WI38 (cell line): Measurements from ENCODE around the gene SLC6A17.
A peak's percentile ranks its signal among the peaks of the same experiment; 100 is the strongest.

Experiments used
- H3K4me3 ChIP-seq: 2 replicates; pipeline ENCODE4 v1.5.1; 2011; ENCODE audit warnings: low read depth, mild to moderate bottlenecking, control low read depth, low read length
- TF ChIP-seq, protein P1 (sequence below): IDR thresholded peaks from 2 replicates; pipeline ENCODE4 v1.5.1; 2012; ENCODE audit warnings: low read depth, mild to moderate bottlenecking, control low read depth, low read length

The SLC6A17 gene

GRCh38 chr1:110135246-110135645, 15.0 kb upstream of the SLC6A17 start:
- TF ChIP-seq, protein P1, sequence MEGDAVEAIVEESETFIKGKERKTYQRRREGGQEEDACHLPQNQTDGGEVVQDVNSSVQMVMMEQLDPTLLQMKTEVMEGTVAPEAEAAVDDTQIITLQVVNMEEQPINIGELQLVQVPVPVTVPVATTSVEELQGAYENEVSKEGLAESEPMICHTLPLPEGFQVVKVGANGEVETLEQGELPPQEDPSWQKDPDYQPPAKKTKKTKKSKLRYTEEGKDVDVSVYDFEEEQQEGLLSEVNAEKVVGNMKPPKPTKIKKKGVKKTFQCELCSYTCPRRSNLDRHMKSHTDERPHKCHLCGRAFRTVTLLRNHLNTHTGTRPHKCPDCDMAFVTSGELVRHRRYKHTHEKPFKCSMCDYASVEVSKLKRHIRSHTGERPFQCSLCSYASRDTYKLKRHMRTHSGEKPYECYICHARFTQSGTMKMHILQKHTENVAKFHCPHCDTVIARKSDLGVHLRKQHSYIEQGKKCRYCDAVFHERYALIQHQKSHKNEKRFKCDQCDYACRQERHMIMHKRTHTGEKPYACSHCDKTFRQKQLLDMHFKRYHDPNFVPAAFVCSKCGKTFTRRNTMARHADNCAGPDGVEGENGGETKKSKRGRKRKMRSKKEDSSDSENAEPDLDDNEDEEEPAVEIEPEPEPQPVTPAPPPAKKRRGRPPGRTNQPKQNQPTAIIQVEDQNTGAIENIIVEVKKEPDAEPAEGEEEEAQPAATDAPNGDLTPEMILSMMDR, result no peak
- no peak overlapping the region for H3K4me3 ChIP-seq

GRCh38 chr1:110135666-110136065, 14.6 kb upstream of the SLC6A17 start:
- no peak overlapping the region for H3K4me3 ChIP-seq
- TF ChIP-seq, protein P1, result no peak

DNA sequence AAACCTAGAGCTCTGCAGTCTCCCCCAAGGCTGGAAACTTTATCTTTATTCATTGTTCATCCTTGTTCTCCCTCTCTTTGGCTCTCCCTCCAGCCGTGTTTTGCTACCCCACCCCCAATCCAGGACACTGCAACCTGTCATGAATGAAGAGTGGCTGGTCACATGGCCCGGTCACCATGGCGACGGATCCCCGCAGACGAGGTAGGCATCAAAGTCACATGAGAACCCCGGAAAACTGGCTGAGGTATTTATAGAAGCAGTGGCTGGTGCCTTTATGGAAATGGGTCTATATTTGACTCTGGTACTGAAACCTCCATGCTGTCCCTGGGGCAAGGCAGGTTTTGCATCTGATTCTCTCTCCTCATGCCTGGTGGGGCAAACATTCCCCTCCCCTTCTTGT, 13.4 kb upstream of the SLC6A17 start:
- TF ChIP-seq, protein P1, result no peak
- no peak overlapping the region for H3K4me3 ChIP-seq

GRCh38 chr1:110138956-110139355, 11.3 kb upstream of the SLC6A17 start:
- TF ChIP-seq, protein P1, result no peak
- H3K4me3 ChIP-seq, result no peak overlapping the region

GRCh38 chr1:110144366-110144765, 5.9 kb upstream of the SLC6A17 start:
- H3K4me3 ChIP-seq, result no peak overlapping the region
- TF ChIP-seq, protein P1, result no peak

GRCh38 chr1:110148961-110149360, 1.3 kb upstream of the SLC6A17 start:
- TF ChIP-seq, protein P1, result 0 out of 2 replicates have a peak, but pooled peaks have one; percentile 8
- H3K4me3 ChIP-seq, result no peak overlapping the region

GRCh38 chr1:110151175-110151669, 928 bp downstream of the SLC6A17 start:
- H3K4me3 ChIP-seq, result no peak overlapping the region
- TF ChIP-seq, protein P1, result no peak
